ENCODE measurements around the gene GABRB1.

The GABRB1 gene

GRCh38 chr4:47207555-47207954, 176.2 kb downstream of the GABRB1 start:
- Histone ChIP-seq H3K27ac (ENCODE audit: low read depth, low read length, poor library complexity, severe bottlenecking) (no peak overlapping the region), H2AFZ (ENCODE audit: low read length) (no peak overlapping the region), H3K9me2 (ENCODE audit: low read depth, low read length) (no peaks in the 10 kb centered on the region), H3K79me2 (ENCODE audit: insufficient read depth, low read length) (no peaks in the 10 kb centered on the region), H3K36me3 (ENCODE audit: insufficient read depth, low read length) (no peaks in the 10 kb centered on the region), H3K4me1 (ENCODE audit: insufficient read depth, low read length, severe bottlenecking) (no peaks in the 10 kb centered on the region), H4K20me1 (ENCODE audit: insufficient read depth, low read length) (no peaks in the 10 kb centered on the region), H3K4me2 (ENCODE audit: low read length) (no peak overlapping the region), H3K27me3 (ENCODE audit: insufficient read depth, low read length) (no peaks in the 10 kb centered on the region), H3K4me3 (ENCODE audit: low read depth, low read length, poor library complexity, severe bottlenecking) (no peak overlapping the region), H3F3A (ENCODE audit: insufficient read depth, low read length) (no peaks in the 10 kb centered on the region), H3K9ac (ENCODE audit: low read length) (no peak overlapping the region), H3K9me3 (ENCODE audit: low read length) (no peaks in the 10 kb centered on the region)
- TF ChIP-seq EZH2 (IDR thresholded peaks at IDR 0.05; ENCODE audit: borderline replicate concordance, low read length), result no peak
- TF ChIP-seq, protein P1, sequence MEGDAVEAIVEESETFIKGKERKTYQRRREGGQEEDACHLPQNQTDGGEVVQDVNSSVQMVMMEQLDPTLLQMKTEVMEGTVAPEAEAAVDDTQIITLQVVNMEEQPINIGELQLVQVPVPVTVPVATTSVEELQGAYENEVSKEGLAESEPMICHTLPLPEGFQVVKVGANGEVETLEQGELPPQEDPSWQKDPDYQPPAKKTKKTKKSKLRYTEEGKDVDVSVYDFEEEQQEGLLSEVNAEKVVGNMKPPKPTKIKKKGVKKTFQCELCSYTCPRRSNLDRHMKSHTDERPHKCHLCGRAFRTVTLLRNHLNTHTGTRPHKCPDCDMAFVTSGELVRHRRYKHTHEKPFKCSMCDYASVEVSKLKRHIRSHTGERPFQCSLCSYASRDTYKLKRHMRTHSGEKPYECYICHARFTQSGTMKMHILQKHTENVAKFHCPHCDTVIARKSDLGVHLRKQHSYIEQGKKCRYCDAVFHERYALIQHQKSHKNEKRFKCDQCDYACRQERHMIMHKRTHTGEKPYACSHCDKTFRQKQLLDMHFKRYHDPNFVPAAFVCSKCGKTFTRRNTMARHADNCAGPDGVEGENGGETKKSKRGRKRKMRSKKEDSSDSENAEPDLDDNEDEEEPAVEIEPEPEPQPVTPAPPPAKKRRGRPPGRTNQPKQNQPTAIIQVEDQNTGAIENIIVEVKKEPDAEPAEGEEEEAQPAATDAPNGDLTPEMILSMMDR (IDR thresholded peaks at IDR 0.05; ENCODE audit: low read length), result no peak

DNA sequence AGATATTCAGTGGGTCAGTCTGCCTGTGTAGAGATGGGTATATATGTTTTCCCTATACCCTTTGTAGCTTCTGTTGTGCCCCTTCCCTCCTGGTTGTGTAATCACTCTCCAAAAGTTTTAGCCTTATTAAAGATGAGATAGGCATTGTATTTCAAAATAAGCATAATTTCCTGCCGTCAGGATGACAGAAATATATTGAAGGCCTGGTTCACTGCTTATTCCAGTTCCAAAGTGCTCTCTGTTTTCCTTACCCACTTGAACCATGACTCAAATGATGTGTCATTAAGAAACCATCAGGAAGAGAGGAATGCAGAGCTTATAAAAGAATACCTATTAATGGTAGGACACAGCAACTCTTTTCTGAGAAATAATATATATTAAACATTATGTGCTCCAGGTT, 178.5 kb downstream of the GABRB1 start:
- Histone ChIP-seq H3K4me1 (ENCODE audit: insufficient read depth, low read length, severe bottlenecking) (no peaks in the 10 kb centered on the region), H3K36me3 (ENCODE audit: insufficient read depth, low read length) (no peaks in the 10 kb centered on the region), H2AFZ (ENCODE audit: low read length) (no peak overlapping the region), H3K79me2 (ENCODE audit: insufficient read depth, low read length) (no peaks in the 10 kb centered on the region), H3F3A (ENCODE audit: insufficient read depth, low read length) (no peaks in the 10 kb centered on the region), H3K4me2 (ENCODE audit: low read length) (no peak overlapping the region), H3K27ac (ENCODE audit: low read depth, low read length, poor library complexity, severe bottlenecking) (no peak overlapping the region), H3K27me3 (ENCODE audit: insufficient read depth, low read length) (no peaks in the 10 kb centered on the region), H3K9me2 (ENCODE audit: low read depth, low read length) (no peaks in the 10 kb centered on the region), H4K20me1 (ENCODE audit: insufficient read depth, low read length) (no peaks in the 10 kb centered on the region), H3K9me3 (ENCODE audit: low read length) (no peaks in the 10 kb centered on the region), H3K9ac (ENCODE audit: low read length) (no peak overlapping the region), H3K4me3 (ENCODE audit: low read depth, low read length, poor library complexity, severe bottlenecking) (no peak overlapping the region)
- TF ChIP-seq EZH2 (IDR thresholded peaks at IDR 0.05; ENCODE audit: borderline replicate concordance, low read length), result no peak
- TF ChIP-seq, protein P1 (IDR thresholded peaks at IDR 0.05; ENCODE audit: low read length), result no peak

- no peak overlapping the region for H3K27ac ChIP-seq (ENCODE audit: low read depth, low read length, poor library complexity, severe bottlenecking)
- no peaks in the 10 kb centered on the region for H4K20me1 ChIP-seq (ENCODE audit: insufficient read depth, low read length)
- no peaks in the 10 kb centered on the region for H3K27me3 ChIP-seq (ENCODE audit: insufficient read depth, low read length)
- no peak overlapping the region for H3K9ac ChIP-seq (ENCODE audit: low read length)
- H3F3A ChIP-seq (ENCODE audit: insufficient read depth, low read length), result no peaks in the 10 kb centered on the region
- H3K4me1 ChIP-seq (ENCODE audit: insufficient read depth, low read length, severe bottlenecking), result no peaks in the 10 kb centered on the region
- H3K36me3 ChIP-seq (ENCODE audit: insufficient read depth, low read length), result no peaks in the 10 kb centered on the region
- no peak overlapping the region for H3K4me2 ChIP-seq (ENCODE audit: low read length)
- no peaks in the 10 kb centered on the region for H3K9me3 ChIP-seq (ENCODE audit: low read length)
- TF ChIP-seq EZH2 (IDR thresholded peaks at IDR 0.05; ENCODE audit: borderline replicate concordance, low read length), result no peak
- TF ChIP-seq, protein P1 (IDR thresholded peaks at IDR 0.05; ENCODE audit: low read length), result no peak
- H3K4me3 ChIP-seq (ENCODE audit: low read depth, low read length, poor library complexity, severe bottlenecking), result no peak overlapping the region
- no peaks in the 10 kb centered on the region for H3K9me2 ChIP-seq (ENCODE audit: low read depth, low read length)
- no peak overlapping the region for H2AFZ ChIP-seq (ENCODE audit: low read length)
- no peaks in the 10 kb centered on the region for H3K79me2 ChIP-seq (ENCODE audit: insufficient read depth, low read length)
Measured at GRCh38 chr4:47210828-47211227, 179.5 kb downstream of the GABRB1 start.
